GM12872 (cell line): ENCODE measurements around the gene IRF7.

Experiments used
- TF ChIP-seq, protein P1 (sequence below): IDR thresholded peaks from 3 replicates; pipeline ENCODE4 v1.5.1; 2011; ENCODE audit warnings: low read depth, mild to moderate bottlenecking, low read length, moderate library complexity; ENCODE audit not compliant: insufficient read depth

IRF7 gene

DNA sequence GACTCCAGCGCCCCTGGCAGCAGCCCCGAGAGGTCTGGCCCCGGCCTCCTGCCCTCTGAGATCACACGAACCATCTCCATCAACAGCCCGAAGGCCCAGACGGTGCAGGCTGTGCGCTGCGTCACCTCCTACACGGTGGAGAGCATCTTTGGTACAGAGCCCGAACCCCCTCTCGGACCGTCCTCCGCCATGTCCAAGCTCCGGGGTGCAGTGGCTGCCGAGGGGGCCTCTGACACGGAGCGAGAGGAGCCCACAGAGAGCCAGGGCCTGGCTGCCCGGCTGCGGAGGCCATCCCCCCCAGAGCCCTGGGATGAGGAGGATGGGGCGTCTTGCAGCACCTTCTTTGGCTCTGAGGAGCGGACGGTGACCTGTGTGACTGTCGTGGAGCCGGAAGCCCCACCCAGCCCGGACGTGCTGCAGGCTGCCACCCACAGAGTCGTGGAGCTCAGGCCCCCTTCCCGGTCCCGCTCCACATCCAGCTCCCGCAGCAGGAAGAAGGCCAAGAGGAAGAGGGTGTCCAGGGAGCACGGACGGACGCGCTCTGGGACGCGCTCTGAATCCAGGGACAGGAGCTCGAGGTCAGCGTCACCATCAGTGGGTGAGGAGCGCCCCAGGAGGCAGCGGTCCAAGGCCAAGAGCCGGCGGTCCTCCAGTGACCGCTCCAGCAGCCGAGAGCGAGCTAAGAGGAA lies 7.6 kb downstream of the IRF7 start:
- TF ChIP-seq, protein P1, sequence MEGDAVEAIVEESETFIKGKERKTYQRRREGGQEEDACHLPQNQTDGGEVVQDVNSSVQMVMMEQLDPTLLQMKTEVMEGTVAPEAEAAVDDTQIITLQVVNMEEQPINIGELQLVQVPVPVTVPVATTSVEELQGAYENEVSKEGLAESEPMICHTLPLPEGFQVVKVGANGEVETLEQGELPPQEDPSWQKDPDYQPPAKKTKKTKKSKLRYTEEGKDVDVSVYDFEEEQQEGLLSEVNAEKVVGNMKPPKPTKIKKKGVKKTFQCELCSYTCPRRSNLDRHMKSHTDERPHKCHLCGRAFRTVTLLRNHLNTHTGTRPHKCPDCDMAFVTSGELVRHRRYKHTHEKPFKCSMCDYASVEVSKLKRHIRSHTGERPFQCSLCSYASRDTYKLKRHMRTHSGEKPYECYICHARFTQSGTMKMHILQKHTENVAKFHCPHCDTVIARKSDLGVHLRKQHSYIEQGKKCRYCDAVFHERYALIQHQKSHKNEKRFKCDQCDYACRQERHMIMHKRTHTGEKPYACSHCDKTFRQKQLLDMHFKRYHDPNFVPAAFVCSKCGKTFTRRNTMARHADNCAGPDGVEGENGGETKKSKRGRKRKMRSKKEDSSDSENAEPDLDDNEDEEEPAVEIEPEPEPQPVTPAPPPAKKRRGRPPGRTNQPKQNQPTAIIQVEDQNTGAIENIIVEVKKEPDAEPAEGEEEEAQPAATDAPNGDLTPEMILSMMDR: no peak

DNA sequence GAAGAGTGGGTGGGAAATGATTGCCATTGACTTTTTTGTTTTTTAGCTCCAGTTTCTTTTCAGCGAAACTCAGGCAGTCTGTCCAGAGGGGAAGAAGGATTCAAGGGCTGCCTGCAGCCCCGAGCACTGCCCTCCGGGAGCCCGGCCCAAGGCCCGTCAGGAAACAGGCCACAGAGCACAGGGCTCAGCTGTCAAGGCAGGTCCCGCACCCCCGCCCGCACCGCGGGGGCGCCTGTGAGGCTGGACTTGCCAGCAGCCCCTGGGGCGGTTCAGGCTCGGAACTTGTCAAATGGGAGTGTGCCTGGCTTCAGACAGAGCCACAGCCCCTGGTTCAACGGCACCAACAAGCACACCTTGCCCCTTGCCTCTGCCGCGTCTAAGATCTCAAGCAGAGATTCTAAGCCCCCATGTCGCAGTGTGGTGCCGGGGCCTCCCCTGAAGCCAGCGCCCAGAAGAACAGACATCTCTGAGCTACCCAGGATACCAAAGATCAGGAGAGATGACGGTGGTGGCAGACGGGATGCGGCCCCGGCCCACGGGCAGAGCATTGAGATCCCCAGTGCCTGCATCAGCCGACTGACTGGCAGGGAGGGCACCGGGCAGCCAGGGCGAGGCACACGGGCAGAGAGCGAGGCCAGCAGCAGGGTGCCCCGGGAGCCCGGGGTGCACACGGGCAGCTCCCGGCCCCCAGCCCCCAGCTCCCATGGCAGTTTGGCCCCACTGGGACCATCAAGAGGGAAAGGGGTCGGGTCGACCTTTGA lies 8.6 kb downstream of the IRF7 start:
- TF ChIP-seq, protein P1: no peak

DNA sequence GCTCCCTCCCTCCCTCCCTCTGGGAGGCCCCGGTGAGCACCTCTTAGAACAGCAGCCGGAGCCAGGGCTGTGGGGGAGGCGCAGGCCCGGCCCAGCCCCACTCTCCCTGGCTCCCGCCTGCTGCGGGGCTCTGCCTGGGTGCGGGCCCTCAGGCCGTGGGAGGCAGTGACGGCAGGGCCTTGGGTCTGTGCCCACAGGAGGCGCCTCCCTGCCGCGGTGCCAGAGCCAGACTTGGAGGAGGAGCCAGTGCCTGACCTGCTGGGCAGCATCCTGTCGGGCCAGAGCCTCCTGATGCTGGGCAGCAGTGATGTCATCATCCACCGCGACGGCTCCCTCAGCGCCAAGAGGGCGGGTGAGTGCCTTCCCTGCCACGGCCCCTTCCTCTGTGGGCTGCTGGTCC lies 9.5 kb downstream of the IRF7 start:
- TF ChIP-seq, protein P1: no peak

DNA sequence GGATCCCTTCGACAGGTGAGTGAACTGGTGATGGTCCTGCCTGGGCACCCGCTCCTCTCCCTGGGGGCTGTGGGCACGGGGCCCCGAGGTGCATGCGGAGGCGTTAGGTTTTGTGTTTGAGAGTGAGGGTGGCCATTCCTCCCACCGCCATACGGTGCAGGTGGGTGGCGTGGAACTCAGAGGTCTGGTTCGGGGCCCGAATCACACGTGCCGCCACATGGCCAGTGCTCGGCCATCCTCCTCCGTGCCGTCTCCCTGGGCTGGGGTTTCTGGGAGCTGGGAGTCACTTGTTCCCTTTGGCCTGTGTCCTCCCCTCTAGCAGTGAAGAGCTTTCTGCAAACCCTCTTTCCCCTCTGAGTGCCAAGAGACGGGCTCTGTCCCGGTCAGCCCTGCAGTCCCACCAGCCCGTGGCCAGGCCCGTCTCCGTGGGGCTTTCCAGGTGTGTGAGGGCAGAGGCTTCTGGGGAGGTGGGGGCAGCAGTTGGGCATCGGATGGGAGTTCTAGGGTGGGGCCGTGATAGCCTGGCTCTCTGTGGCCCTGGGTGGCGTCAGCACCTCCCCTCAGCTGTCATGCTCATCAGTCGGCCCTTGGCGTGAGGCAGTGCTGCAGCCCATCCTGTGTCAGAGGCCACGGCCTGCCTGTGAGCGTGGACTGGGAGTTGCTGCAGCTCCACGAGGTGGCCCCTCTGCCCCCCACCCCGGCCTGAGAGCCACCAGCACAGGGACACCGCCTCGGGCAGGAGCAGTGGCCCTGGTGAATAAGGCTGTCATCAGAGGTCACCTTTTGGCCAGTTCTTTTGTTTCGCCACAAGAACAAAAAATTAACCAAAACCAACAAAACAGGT lies 10.2 kb downstream of the IRF7 start:
- TF ChIP-seq, protein P1: no peak

DNA sequence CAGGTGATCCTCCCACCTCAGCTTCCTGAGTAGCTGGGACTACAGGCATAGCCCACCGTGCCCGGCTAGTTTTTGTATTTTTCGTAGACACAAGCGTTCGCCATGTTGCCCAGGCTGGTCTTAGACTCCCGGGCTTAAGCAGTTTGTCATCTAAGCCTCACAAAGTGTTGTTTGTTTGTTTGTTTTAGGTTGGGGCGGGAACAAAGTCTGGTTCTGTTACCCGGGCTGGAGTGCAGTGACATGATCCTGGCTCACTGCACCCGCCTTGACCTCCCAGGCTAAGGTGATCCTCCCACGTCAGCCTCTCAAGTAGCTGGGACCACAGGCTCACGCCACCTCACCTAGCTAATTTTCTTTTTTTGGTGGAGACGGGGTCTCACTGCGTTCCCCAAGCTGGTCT lies 12.6 kb downstream of the IRF7 start:
- TF ChIP-seq, protein P1: no peak

DNA sequence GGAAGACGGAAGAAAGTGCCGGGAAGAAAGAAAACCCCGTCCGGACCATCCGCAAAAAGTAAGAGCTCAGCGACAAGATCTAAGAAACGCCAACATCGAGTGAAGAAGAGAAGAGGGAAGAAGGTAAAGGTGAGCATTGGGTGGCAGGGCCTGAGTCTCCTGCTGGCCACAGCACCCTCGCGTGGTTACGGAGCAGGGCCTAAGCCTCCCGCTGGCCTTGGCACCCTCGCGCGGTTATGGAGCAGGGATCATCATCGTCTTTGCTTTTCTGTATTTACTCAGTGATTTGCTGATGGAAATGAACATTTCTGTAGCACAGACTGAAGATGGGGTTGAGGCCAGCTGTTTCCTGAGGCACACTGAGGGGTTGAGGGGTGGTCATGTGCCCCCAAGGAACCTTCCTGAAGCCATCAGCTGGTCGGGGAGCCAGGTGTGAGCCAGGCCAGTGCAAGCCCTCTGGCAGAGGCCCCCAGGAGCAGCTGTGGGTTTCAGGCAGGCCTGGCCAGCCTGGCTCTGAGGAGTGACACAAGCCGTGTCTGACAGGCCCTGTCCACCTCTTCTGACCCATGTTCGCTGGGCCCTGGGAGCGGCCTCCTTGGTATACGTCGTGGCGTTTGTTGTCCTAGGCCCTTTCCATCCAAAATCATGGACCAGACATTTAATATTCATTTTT lies 14.0 kb downstream of the IRF7 start:
- TF ChIP-seq, protein P1: no peak
